ENCODE data around the gene MIOS.
A peak's percentile ranks its signal among the peaks of the same experiment; 100 is the strongest.

MIOS gene

GRCh38 chr7:7564323-7564780 is 2.3 kb upstream of the MIOS start:
- no peak for DNase-seq

GRCh38 chr7:7565018-7565680 is 1.5 kb upstream of the MIOS start:
- peak in 1 of 2 experiments; percentile 18 for DNase-seq
- no peak for TF ChIP-seq POLR2A (IDR thresholded peaks at IDR 0.05; ENCODE audit: low read length)
- TF ChIP-seq GATA1 (IDR thresholded peaks at IDR 0.05; ENCODE audit: low read depth, low read length), result no peak

More at GRCh38 chr7:7564323-7564780, 2.3 kb upstream of the MIOS start:
- TF ChIP-seq POLR2A (IDR thresholded peaks at IDR 0.05; ENCODE audit: low read length) (no peak), GATA1 (IDR thresholded peaks at IDR 0.05; ENCODE audit: low read depth, low read length) (no peak)

DNA sequence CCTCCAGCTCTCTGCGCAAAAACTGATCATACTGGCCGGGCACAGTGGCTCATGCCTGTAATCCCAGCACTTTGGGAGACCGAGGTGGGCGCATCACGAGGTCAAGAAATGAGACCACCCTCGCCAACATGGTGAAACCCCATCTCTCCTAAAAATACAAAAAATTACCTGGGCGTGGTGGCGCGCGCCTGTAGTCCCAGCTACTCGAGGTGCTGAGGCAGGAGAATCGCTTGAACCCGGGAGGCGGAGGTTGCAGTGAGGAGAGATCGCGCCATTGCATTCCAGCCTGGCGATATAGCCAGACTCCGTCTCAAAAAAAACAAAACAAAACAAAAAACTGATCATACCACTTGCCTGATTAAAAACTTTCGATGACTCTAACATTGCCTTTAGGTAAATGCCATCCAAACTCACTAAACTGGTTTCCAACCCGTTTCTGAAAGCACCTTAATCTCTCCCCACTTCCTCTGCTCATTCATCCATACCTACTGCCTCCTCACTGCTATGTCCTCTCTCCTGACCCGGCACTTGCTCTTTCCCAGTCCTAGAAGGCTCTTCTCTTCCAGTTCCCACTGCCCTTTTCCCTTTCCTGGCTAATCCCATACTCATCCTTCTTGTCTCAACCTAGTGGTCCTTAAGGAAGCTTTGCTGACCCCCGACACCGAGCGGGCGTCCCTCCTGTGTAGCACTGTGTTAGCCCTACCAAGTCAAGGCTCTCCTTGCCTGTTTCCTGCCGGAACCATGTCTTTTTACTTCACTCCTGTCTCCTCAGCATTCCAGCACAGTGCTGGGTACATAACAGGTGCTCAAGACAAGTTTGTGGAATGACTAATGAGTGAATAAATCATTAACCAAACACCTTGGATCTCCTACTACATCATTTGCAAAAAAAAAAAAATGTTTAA is 686 bp upstream of the MIOS start:
- peak in 1 of 2 experiments; percentile 48 for DNase-seq
- TF ChIP-seq POLR2A (IDR thresholded peaks at IDR 0.05; ENCODE audit: low read length), result no peak
- no peak for TF ChIP-seq GATA1 (IDR thresholded peaks at IDR 0.05; ENCODE audit: low read depth, low read length)

GRCh38 chr7:7567898-7568531 is 1.3 kb downstream of the MIOS start:
- TF ChIP-seq GATA1 (IDR thresholded peaks at IDR 0.05; ENCODE audit: low read depth, low read length), result no peak
- no peak for TF ChIP-seq POLR2A (IDR thresholded peaks at IDR 0.05; ENCODE audit: low read length)
- DNase-seq, result no peak

DNA sequence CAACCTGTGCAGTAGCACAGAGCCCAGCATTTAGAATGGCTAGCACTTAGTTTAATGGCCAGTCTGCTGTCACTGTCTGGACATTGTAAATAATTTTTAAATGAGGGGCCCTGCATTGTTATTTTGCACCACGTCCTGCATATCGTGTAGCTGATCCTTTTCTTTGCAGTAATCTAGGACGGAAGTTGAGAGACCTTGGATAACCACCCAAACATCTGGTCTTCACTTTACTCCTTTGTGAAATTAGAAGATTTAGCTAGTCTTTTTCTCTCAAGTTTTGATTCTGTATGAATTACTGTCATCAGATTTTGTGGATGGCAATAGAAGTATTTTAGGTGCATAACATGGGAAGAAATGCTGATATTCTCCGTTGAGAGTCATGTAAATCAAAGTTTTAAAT is 1.9 kb downstream of the MIOS start:
- TF ChIP-seq GATA1 (IDR thresholded peaks at IDR 0.05; ENCODE audit: low read depth, low read length) (no peak), POLR2A (IDR thresholded peaks at IDR 0.05; ENCODE audit: low read length) (no peak)
- no peak for DNase-seq

DNA sequence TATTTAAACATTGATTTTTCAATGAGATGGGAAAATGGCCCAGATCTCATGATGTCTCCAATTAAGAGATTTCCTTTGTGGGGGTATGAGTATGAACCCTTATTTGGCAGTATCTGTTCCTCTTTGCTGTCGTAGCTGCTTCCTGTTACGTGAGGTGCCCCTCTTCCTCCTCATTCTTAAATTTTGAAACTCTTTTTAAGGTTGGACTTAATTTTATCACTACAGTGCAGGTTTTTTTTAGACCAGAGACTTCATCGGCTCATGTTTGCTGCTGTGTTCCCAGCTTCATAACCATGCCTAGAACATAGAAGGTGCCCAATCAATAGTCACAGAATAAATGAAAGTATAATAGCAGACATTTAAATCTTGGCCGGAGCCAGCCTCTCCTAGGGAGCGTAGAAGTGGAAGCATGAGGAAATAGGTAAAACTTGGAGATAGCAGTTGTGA is 2.4 kb downstream of the MIOS start:
- TF ChIP-seq GATA1 (IDR thresholded peaks at IDR 0.05; ENCODE audit: low read depth, low read length) (no peak), POLR2A (IDR thresholded peaks at IDR 0.05; ENCODE audit: low read length) (no peak)
- no peak for DNase-seq

DNA sequence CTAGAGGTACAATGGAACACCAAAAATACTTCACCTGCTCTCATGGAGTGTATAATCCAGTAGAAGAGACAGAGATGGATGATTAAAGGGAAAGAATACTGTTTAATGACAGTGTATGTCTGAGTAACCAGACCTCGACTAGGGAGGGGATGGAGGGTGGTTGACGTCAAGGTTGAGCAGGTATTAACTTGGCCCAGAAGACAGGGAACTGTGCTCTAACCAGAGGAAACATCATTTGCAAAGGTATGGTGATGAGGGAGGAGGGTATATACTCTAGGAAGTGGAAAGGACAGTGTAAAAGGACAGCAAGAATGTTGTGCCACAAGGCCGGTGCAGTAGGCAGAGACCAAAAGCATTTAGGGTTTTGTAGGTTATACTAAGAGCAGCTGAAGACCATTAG is 2.9 kb downstream of the MIOS start:
- TF ChIP-seq GATA1 (IDR thresholded peaks at IDR 0.05; ENCODE audit: low read depth, low read length), result no peak
- no peak for TF ChIP-seq POLR2A (IDR thresholded peaks at IDR 0.05; ENCODE audit: low read length)
- DNase-seq, result no peak

- no peak for TF ChIP-seq GATA1 (IDR thresholded peaks at IDR 0.05; ENCODE audit: low read depth, low read length)
- TF ChIP-seq POLR2A (IDR thresholded peaks at IDR 0.05; ENCODE audit: low read length), result no peak
- no peak for DNase-seq
Observed at GRCh38 chr7:7570584-7570983, 3.9 kb downstream of the MIOS start.

DNA sequence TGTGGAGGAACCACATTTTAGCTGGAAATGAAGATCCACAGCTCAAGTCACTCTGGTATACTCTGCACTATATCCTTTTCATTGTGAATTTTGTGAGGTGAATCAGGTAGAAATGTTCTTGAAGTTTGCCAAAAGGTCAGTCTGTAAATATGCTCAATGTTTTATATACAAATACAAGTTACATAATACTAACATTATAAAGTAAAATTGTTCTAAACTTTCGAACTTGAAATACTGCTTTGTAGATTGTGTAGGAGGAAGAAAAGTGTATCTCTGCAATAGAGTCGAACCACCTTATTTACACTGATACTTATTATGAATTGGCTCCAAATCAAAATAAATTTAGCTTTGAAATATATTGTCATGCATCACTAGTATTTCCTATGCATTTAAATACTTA is 7.0 kb downstream of the MIOS start:
- TF ChIP-seq GATA1 (IDR thresholded peaks at IDR 0.05; ENCODE audit: low read depth, low read length) (no peak), POLR2A (IDR thresholded peaks at IDR 0.05; ENCODE audit: low read length) (no peak)
- DNase-seq, result no peak

DNA sequence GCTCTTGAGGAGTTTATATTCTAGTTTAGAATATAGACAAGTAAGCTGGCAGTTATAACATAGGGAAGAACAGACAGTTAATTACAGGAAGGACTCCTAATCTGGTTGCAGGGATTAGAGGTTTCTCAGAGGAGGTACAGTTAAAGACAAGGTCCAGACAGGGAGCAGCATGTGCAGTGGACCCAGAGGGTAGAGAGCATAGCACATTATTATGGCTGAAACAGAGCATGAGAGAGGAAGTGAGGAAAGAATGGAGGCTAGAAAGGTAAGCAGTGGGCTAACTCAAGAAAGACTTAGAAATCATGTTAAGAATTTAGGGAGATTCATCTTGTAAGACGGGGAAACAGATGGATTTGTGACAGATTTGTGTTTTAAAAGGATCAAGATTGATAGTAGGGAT is 9.7 kb downstream of the MIOS start:
- no peak for TF ChIP-seq POLR2A (IDR thresholded peaks at IDR 0.05; ENCODE audit: low read length)
- TF ChIP-seq GATA1 (IDR thresholded peaks at IDR 0.05; ENCODE audit: low read depth, low read length), result no peak
- DNase-seq, result no peak

- no peak for DNase-seq
- no peak for TF ChIP-seq POLR2A (IDR thresholded peaks at IDR 0.05; ENCODE audit: low read length)
- TF ChIP-seq GATA1 (IDR thresholded peaks at IDR 0.05; ENCODE audit: low read depth, low read length), result no peak
Observed at GRCh38 chr7:7577888-7578287, 11.2 kb downstream of the MIOS start.

- no peak for DNase-seq
- TF ChIP-seq POLR2A (IDR thresholded peaks at IDR 0.05; ENCODE audit: low read length), result no peak
- no peak for TF ChIP-seq GATA1 (IDR thresholded peaks at IDR 0.05; ENCODE audit: low read depth, low read length)
Observed at GRCh38 chr7:7579638-7580037, 13.0 kb downstream of the MIOS start.

DNA sequence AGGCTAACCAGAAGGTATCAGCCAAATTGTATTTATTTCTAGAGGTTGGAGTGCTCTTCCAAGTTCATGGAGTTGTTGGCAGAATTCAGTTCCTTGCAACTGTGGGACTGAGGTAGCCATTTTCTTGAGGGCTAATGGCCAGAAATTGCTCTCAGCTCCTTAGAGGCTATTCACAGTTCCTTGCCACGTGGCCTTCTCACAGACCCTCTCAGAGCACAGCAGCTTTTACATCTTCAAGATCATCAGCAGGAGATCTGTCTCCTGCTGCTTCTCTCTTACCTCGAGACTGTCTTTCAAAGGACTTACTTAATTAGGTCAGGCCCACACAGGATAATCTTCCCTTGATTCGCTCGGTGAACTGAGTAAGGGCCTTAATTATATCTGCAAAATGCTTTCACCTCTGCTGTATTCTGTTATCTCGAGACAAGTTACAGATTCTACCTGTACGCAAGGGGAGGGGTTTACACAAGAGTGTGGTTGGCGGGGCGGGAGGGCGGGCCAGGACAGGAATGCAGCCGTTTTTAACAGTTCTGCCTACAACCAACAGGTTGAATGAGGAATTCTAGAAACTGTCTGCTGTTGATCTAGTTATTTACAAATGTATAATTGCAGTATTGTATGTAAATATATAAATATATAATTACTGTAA is 15.0 kb downstream of the MIOS start:
- TF ChIP-seq POLR2A (IDR thresholded peaks at IDR 0.05; ENCODE audit: low read length) (no peak), GATA1 (IDR thresholded peaks at IDR 0.05; ENCODE audit: low read depth, low read length) (no peak)
- no peak for DNase-seq

DNA sequence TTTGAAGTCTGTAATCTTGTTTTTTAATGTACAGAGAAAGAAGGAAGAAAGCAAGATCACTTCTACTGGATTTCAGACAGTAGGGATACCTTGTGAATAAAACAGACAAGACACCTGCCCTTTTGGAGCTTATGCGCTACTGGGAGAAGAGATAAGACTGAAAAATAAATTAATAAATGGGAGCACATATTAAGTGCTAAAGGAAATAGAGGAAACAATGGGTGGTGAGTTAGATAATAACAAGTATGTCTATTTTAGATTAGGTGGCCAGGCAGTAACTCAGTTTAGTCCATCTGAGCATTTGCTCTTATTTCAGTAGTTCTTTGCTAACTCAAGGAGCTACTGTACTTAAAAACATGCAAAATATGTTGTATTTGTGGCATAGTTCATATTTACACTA is 15.9 kb downstream of the MIOS start:
- TF ChIP-seq POLR2A (IDR thresholded peaks at IDR 0.05; ENCODE audit: low read length) (no peak), GATA1 (IDR thresholded peaks at IDR 0.05; ENCODE audit: low read depth, low read length) (no peak)

More for the DNA sequence above, 15.9 kb downstream of the MIOS start:
- DNase-seq, result peak; percentile 36 to 78

All from erythroblast (primary cell).